KMS-11 (cell line): ENCODE measurements around the gene AGO3.
A peak's percentile ranks its signal among the peaks of the same experiment; 100 is the strongest.
"Not testable (repeated sequence)": the region's sequence is repeated elsewhere in the genome, so short reads cannot be mapped to it uniquely, and the experiment has no call there.

Source experiments
- H2AFZ ChIP-seq: fragments of 200-600 bp; sonication (generic); 2 replicates; pipeline ENCODE4 v1.6.1; 2016; ENCODE audit warnings: antibody characterized with exemption, mixed run types, low read depth
- H3K27ac ChIP-seq: fragments of 200-600 bp; sonication (generic); 2 replicates; pipeline ENCODE4 v1.6.1; 2016; ENCODE audit warnings: mild to moderate bottlenecking, mixed run types
- H3K27me3 ChIP-seq: fragments of 200-600 bp; sonication (generic); 2 replicates; pipeline ENCODE4 v1.6.1; 2017; ENCODE audit warnings: mild to moderate bottlenecking, low read depth, mixed run types, moderate library complexity; ENCODE audit not compliant: insufficient read depth
- H3K36me3 ChIP-seq: fragments of 200-600 bp; sonication (generic); 2 replicates; pipeline ENCODE4 v1.6.1; 2017; ENCODE audit warnings: mild to moderate bottlenecking, mixed run types; ENCODE audit not compliant: insufficient read depth
- H3K4me1 ChIP-seq: fragments of 200-600 bp; sonication (generic); 2 replicates; pipeline ENCODE4 v1.6.1; 2016; ENCODE audit warnings: mild to moderate bottlenecking, low read depth, mixed run types; ENCODE audit not compliant: poor library complexity, severe bottlenecking
- H3K4me2 ChIP-seq: fragments of 200-600 bp; sonication (generic); 2 replicates; pipeline ENCODE4 v1.7.0; 2016; ENCODE audit warnings: mild to moderate bottlenecking, mixed run types
- H3K4me3 ChIP-seq: fragments of 200-600 bp; sonication (generic); IDR thresholded peaks from 2 replicates; pipeline ENCODE4 v1.6.1; 2017; ENCODE audit warnings: low read depth, low read length, mixed read lengths; ENCODE audit not compliant: insufficient read depth
- H3K79me2 ChIP-seq: fragments of 200-600 bp; sonication (generic); 2 replicates; pipeline ENCODE4 v1.6.1; 2016; ENCODE audit warnings: low read depth, mixed run types; ENCODE audit not compliant: insufficient read depth
- H3K9ac ChIP-seq: fragments of 200-600 bp; sonication (generic); 2 replicates; pipeline ENCODE4 v1.6.1; 2016; ENCODE audit warnings: mild to moderate bottlenecking, mixed run types
- H4K20me1 ChIP-seq: fragments of 200-600 bp; sonication (generic); 2 replicates; pipeline ENCODE4 v1.6.1; 2016; ENCODE audit warnings: mild to moderate bottlenecking, mixed run types; ENCODE audit not compliant: insufficient read depth
- CTCF ChIP-seq: fragments of 200-600 bp; sonication (generic); conservative IDR thresholded peaks from 2 replicates; pipeline ENCODE4 v1.6.1; 2017; ENCODE audit warnings: low read depth, mild to moderate bottlenecking, antibody characterized with exemption, low read length, moderate library complexity, mixed read lengths

Gene AGO3

GRCh38 chr1:36008546-36009197, 77.8 kb downstream of the AGO3 start:
- no peaks in the 10 kb centered on the region for H3K27me3 ChIP-seq
- no peak overlapping the region for H3K4me2 ChIP-seq
- no peak overlapping the region for H2AFZ ChIP-seq
- H3K4me3 ChIP-seq: no peak overlapping the region
- no peaks in the 10 kb centered on the region for H3K79me2 ChIP-seq
- H3K36me3 ChIP-seq: no peaks in the 10 kb centered on the region
- no peak for TF ChIP-seq CTCF
- H4K20me1 ChIP-seq: no peaks in the 10 kb centered on the region
- H3K4me1 ChIP-seq: no peaks in the 10 kb centered on the region
- H3K9ac ChIP-seq: no peak overlapping the region
- H3K27ac ChIP-seq: no peak overlapping the region

GRCh38 chr1:36014722-36015220, 83.9 kb downstream of the AGO3 start:
- Histone ChIP-seq H4K20me1 (no peaks in the 10 kb centered on the region), H3K4me3 (no peak overlapping the region), H3K4me2 (no peak overlapping the region), H3K9ac (no peak overlapping the region), H3K4me1 (no peaks in the 10 kb centered on the region), H3K27ac (no peak overlapping the region), H2AFZ (no peak overlapping the region), H3K36me3 (no peaks in the 10 kb centered on the region), H3K79me2 (no peaks in the 10 kb centered on the region), H3K27me3 (no peaks in the 10 kb centered on the region)
- no peak for TF ChIP-seq CTCF

- no peak overlapping the region for H3K9ac ChIP-seq
- no peaks in the 10 kb centered on the region for H3K4me1 ChIP-seq
- no peaks in the 10 kb centered on the region for H4K20me1 ChIP-seq
- TF ChIP-seq CTCF: no peak
- H3K27ac ChIP-seq: no peak overlapping the region
- H2AFZ ChIP-seq: no peak overlapping the region
- no peaks in the 10 kb centered on the region for H3K79me2 ChIP-seq
- no peaks in the 10 kb centered on the region for H3K27me3 ChIP-seq
- no peak overlapping the region for H3K4me2 ChIP-seq
- H3K4me3 ChIP-seq: no peak overlapping the region
- H3K36me3 ChIP-seq: no peaks in the 10 kb centered on the region
Observed at GRCh38 chr1:36016686-36017085, 85.8 kb downstream of the AGO3 start.

GRCh38 chr1:36023098-36023769, 92.3 kb downstream of the AGO3 start:
- no peak overlapping the region for H3K9ac ChIP-seq
- H3K27me3 ChIP-seq: no peaks in the 10 kb centered on the region
- H3K4me2 ChIP-seq: peak overlapping the region; percentile 36; the same call in 1 of the 2 replicates
- H3K4me3 ChIP-seq: no peak overlapping the region
- no peak overlapping the region for H2AFZ ChIP-seq
- no peaks in the 10 kb centered on the region for H3K36me3 ChIP-seq
- peaks cover 11% of the 10 kb centered on the region for H3K4me1 ChIP-seq
- no peaks in the 10 kb centered on the region for H4K20me1 ChIP-seq
- no peak for TF ChIP-seq CTCF
- no peaks in the 10 kb centered on the region for H3K79me2 ChIP-seq
- no peak overlapping the region for H3K27ac ChIP-seq

- H3K9ac ChIP-seq, H2AFZ ChIP-seq, H3K27ac ChIP-seq, H3K27me3 ChIP-seq, H3K4me3 ChIP-seq, H4K20me1 ChIP-seq, H3K79me2 ChIP-seq, H3K36me3 ChIP-seq: not testable (repeated sequence)
- Histone ChIP-seq H3K4me2 (peak overlapping the region; percentile 36; the same call in 1 of the 2 replicates), H3K4me1 (peaks cover 11% of the 10 kb centered on the region)
Observed at GRCh38 chr1:36024024-36024423, 93.1 kb downstream of the AGO3 start.
